Hematopoietic multipotent progenitor cell treated with erythropoietin and hydrocortisone succinate and interleukin-3 and kit ligand, for 8 days (in vitro differentiated cells): ENCODE results near the gene PTF1A.
"Not testable (repeated sequence)": the region's sequence is repeated elsewhere in the genome, so short reads cannot be mapped to it uniquely, and the experiment has no call there.

Source experiments
- DNase-seq: peaks from one replicate; pipeline ENCODE4 v3.0.0-alpha.2; 2015

PTF1A gene

GRCh38 chr10:23205972-23206642 is 14.0 kb downstream of the PTF1A start:
- no peak for DNase-seq

GRCh38 chr10:23217471-23217870 is 25.4 kb downstream of the PTF1A start:
- no peak for DNase-seq

- DNase-seq = no peak
Observed at GRCh38 chr10:23230582-23230981, 38.5 kb downstream of the PTF1A start.

DNA sequence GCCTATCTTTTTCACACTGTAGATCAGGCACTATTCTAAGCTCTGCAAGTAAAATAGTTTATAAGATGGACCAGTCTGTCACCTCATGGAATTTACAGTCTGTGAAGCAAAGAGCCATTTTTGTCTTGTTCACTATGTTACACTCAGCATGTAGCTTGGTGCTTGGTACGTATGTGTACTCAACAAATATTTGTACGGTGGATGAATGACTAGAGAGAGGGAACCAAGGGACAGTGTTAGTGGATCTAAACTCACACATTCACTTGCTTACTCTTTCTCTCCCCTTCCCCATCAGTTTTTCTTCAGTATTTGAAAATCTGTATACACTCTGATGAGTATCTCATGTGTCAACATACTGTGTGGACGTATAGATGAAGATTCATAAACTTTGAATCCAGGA is 45.9 kb downstream of the PTF1A start:
- DNase-seq = no peak

- DNase-seq = not testable (repeated sequence)
Observed at GRCh38 chr10:23241779-23242178, 49.7 kb downstream of the PTF1A start.
